B cell (primary cell): Measurements from ENCODE around the gene SP100. TPM values are rescaled to one million over a fixed set of nuclear protein-coding genes. Genes with fewer than 3 reads are reported as not detected.

ENCODE experiments used
- ATAC-seq: fragments of 200-7000 bp; cut with Tn5 transposase; one replicate; pipeline ENCODE4 v1.10.0; 2021; ENCODE audit warnings: low read depth, mild to moderate bottlenecking, moderate number of reproducible peaks, moderate library complexity
- CTCF ChIA-PET: fragments of 350-600 bp; sonication (Branson Sonifier 250); formaldehyde crosslinking; loops from one replicate; lab custom pipeline; 2021; ENCODE audit warnings: antibody characterized with exemption, inconsistent platforms; lab: Charles Lee
- POLR2A ChIA-PET: fragments of 350-600 bp; sonication (Branson Sonifier 250); formaldehyde crosslinking; loops from one replicate; lab custom pipeline; 2021; ENCODE audit warnings: antibody characterized with exemption; lab: Charles Lee
- DNase-seq: peaks from one replicate; pipeline ENCODE4 v3.0.0; 2013
- H2AFZ ChIP-seq: 2 replicates; pipeline ENCODE4 v1.6.1; 2012; ENCODE audit warnings: mild to moderate bottlenecking, low read depth, low read length; ENCODE audit not compliant: insufficient read depth, poor library complexity, severe bottlenecking
- H3K27ac ChIP-seq, 2 donors: 1 replicate in 1 of 2; 2 replicates in 1 of 2; pipeline ENCODE4 v1.5.1; 2012 to 2013; ENCODE audit warnings: low read length in 2 of 2, mild to moderate bottlenecking in 2 of 2, moderate library complexity in 1 of 2
- H3K27me3 ChIP-seq, 4 experiments: fragments of 200-600 bp in 1 of 4; sonication (generic) in 1 of 4; replicated peaks in 1 of 4; 1 replicate in 2 of 4; 2 replicates in 2 of 4; pipeline versions ENCODE4 v1.6.1 to v1.7.0; 2013 to 2016; ENCODE audit warnings: low read length in 3 of 4, mild to moderate bottlenecking in 2 of 4, mixed read lengths in 1 of 4, moderate library complexity in 1 of 4; ENCODE audit not compliant: insufficient read depth in 4 of 4, control insufficient read depth in 3 of 4; ENCODE audit errors: control extremely low read depth in 1 of 4
- H3K36me3 ChIP-seq, 2 experiments: replicated peaks in 1 of 2; 1 replicate in 1 of 2; 2 replicates in 1 of 2; pipeline versions ENCODE4 v1.6.1 to v1.7.1; 2013; ENCODE audit warnings: low read length in 1 of 2; ENCODE audit not compliant: insufficient read depth in 2 of 2, control insufficient read depth in 1 of 2; ENCODE audit errors: control extremely low read depth in 1 of 2, extremely low read depth in 1 of 2
- H3K4me1 ChIP-seq, 2 donors: fragments of 200-600 bp in 1 of 2; sonication (generic) in 1 of 2; 1 replicate in 1 of 2; 2 replicates in 1 of 2; pipeline versions ENCODE4 v1.5.1 to v1.6.1; 2013 to 2017; ENCODE audit warnings: low read length in 2 of 2; ENCODE audit not compliant: control insufficient read depth in 2 of 2, insufficient read depth in 2 of 2
- H3K4me2 ChIP-seq: replicated peaks from 2 replicates; pipeline ENCODE3; 2012; ENCODE audit warnings: mild to moderate bottlenecking, low read depth, low read length; ENCODE audit not compliant: poor library complexity, severe bottlenecking
- H3K4me3 ChIP-seq, 5 experiments: fragments of 200-600 bp in 1 of 5; sonication (generic) in 1 of 5; 1 replicate in 3 of 5; 2 replicates in 2 of 5; pipeline versions ENCODE4 v1.5.1 to v1.7.0; 2011 to 2016; ENCODE audit warnings: low read length in 4 of 5, mild to moderate bottlenecking in 4 of 5, low read depth in 2 of 5, control low read depth in 1 of 5, moderate library complexity in 1 of 5; ENCODE audit not compliant: insufficient read depth in 1 of 5; ENCODE audit errors: control extremely low read depth in 1 of 5, extremely low read depth in 1 of 5
- H3K79me2 ChIP-seq: fragments of 200-600 bp; sonication (generic); one replicate; pipeline ENCODE4 v1.6.0; 2016; ENCODE audit warnings: low read length; ENCODE audit not compliant: control insufficient read depth, insufficient read depth
- H3K9ac ChIP-seq: fragments of 200-600 bp; sonication (generic); 2 replicates; pipeline ENCODE4 v1.6.1; 2017; ENCODE audit warnings: mild to moderate bottlenecking, low read length, moderate library complexity
- H3K9me3 ChIP-seq, 3 donors: one replicate each; pipeline versions ENCODE4 v1.6.1 to v1.7.1; 2013; ENCODE audit warnings: low read length in 2 of 3; ENCODE audit not compliant: control insufficient read depth in 2 of 3, insufficient read depth in 1 of 3; ENCODE audit errors: control extremely low read depth in 1 of 3
- H4K20me1 ChIP-seq: 2 replicates; pipeline ENCODE4 v1.6.0; 2012; ENCODE audit warnings: mild to moderate bottlenecking, low read length; ENCODE audit not compliant: insufficient read depth, control insufficient read depth, poor library complexity, severe bottlenecking
- H3K27ac Mint-ChIP-seq: one replicate; pipeline ENCODE4 v1.8.0; 2021; ENCODE audit warnings: mixed read lengths
- H3K27me3 Mint-ChIP-seq: one replicate; pipeline ENCODE4 v1.8.0; 2021; ENCODE audit warnings: mixed read lengths
- H3K4me1 Mint-ChIP-seq: one replicate; pipeline ENCODE4 v1.8.0; 2021; ENCODE audit warnings: mixed read lengths
- H3K4me3 Mint-ChIP-seq: one replicate; pipeline ENCODE4 v1.8.0; 2021; ENCODE audit warnings: mixed read lengths
- H3K9me3 Mint-ChIP-seq: one replicate; pipeline ENCODE4 v1.8.0; 2022; ENCODE audit warnings: mixed read lengths; ENCODE audit not compliant: insufficient read depth
- EZH2 ChIP-seq: IDR thresholded peaks from 2 replicates; pipeline ENCODE4 v1.6.1; 2012; ENCODE audit warnings: borderline replicate concordance, low read depth, mild to moderate bottlenecking, moderate library complexity, low read length; ENCODE audit not compliant: insufficient read depth, poor library complexity, severe bottlenecking
- WGBS: methylation state at CpG from one replicate; pipeline ENCODE4 v1.1.5; 2013; ENCODE audit warnings: missing lambda C conversion rate; ENCODE audit not compliant: insufficient coverage; 5-methylcytosine and 5-hydroxymethylcytosine counted together
- intact Hi-C: fragments of 100-400 bp; cut with micrococcal nuclease; formaldehyde crosslinking; loops from one replicate; pipeline ENCODE4 v1.10.0; 2022
- polyA plus RNA-seq: library from polyadenylated mRNA; depleted of rRNA; stranded (reverse); fragments of >200 nt; gene quantifications from 2 replicates; pipeline ENCODE4 v1.2.3, GENCODE V29; 2012
- total RNA-seq, 2 donors: library from RNA; stranded (reverse); fragments of 120-200 nt in 1 of 2; gene quantifications; 1 replicate in 1 of 2; 2 replicates in 1 of 2; pipeline versions ENCODE4 v1.2.3 to v1.2.4, GENCODE V29; 2013 to 2022
- TF ChIP-seq, protein P1 (sequence below): fragments of 200-600 bp; IDR thresholded peaks from one replicate; pipeline ENCODE4 v1.8.0; 2022; ENCODE audit warnings: antibody characterized with exemption, mild to moderate bottlenecking

Gene SP100
- total and polyA plus RNA-seq, 2 donors (not counting 1 experiment from before 2014, with no cell fraction given): 209 to 554 TPM

DNA sequence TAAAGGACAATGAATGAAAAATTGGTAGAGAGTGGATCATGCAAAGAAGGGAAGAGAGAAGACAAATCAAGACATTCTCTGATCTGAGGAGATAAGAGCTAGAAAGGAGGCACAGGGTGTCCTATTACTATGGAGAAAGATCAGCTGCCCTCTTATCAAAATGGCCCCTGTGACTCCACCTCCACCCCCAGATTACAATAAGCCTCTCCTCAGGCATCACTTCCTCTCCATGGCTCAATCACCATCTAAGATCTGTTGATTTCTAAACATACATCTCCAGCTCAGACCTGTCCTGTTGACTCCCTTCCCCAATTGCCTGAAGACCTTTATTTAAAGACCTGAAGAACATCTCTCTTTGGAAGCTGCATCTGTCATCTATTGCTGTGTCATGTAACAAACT is 43.2 kb downstream of the SP100 start:
- H3K4me3 Mint-ChIP-seq: peak overlapping the region; percentile 9
- no peak overlapping the region for H3K4me2 ChIP-seq
- peaks cover 60% of the 10 kb centered on the region for H3K4me1 Mint-ChIP-seq
- peaks cover 27 to 49% of the 10 kb centered on the region in 2 donors for H3K4me1 ChIP-seq
- DNase-seq (no peak), ATAC-seq (no peak)
- peaks cover 2 to 8% (median 5%) of the 10 kb centered on the region in 3 donors for H3K9me3 ChIP-seq
- H3K9me3 Mint-ChIP-seq: peaks cover 4% of the 10 kb centered on the region
- no peaks in the 10 kb centered on the region for H4K20me1 ChIP-seq
- intact Hi-C loops: no loop called here
- H3K4me3 ChIP-seq: no peak overlapping the region
- peaks cover 8 to 92% of the 10 kb centered on the region in 2 experiments for H3K36me3 ChIP-seq
- H3K27me3 Mint-ChIP-seq: no peaks in the 10 kb centered on the region
- POLR2A ChIA-PET: no interaction called here
- peak overlapping the region in 1 of 2 donors; percentile 80 for H3K27ac ChIP-seq
- H3K27ac Mint-ChIP-seq: peak overlapping the region; percentile 53
- H3K27me3 ChIP-seq: no peaks in the 10 kb centered on the region
- CTCF ChIA-PET: interaction anchor here (1.1 kb wide), 1 partner anchor 39 kb away, joined by 3 read pairs; no protein-coding TSS in a partner anchor
- H3K79me2 ChIP-seq: peaks cover 83% of the 10 kb centered on the region
- H3K9ac ChIP-seq: no peak overlapping the region
- TF ChIP-seq EZH2: no peak
- TF ChIP-seq, protein P1, sequence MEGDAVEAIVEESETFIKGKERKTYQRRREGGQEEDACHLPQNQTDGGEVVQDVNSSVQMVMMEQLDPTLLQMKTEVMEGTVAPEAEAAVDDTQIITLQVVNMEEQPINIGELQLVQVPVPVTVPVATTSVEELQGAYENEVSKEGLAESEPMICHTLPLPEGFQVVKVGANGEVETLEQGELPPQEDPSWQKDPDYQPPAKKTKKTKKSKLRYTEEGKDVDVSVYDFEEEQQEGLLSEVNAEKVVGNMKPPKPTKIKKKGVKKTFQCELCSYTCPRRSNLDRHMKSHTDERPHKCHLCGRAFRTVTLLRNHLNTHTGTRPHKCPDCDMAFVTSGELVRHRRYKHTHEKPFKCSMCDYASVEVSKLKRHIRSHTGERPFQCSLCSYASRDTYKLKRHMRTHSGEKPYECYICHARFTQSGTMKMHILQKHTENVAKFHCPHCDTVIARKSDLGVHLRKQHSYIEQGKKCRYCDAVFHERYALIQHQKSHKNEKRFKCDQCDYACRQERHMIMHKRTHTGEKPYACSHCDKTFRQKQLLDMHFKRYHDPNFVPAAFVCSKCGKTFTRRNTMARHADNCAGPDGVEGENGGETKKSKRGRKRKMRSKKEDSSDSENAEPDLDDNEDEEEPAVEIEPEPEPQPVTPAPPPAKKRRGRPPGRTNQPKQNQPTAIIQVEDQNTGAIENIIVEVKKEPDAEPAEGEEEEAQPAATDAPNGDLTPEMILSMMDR: no peak
- H2AFZ ChIP-seq: no peak overlapping the region

DNA sequence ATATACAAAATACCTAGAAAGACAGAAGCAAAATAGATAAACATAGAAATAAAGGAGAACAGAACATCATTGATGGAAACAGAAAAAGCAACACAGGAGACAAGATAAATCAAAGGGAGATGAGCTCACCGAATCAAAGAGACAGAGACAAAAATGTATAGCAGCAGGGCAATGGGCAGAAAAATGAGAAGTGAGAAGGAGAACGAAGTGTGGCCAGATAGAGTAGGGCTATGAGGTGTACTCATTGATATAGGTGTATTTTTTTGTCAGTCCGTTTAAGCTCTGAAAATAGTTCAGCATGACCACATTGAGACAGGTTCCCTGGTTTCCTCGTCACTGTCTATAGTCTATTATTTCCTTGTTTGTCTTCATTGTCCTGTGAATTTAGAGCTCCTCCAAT is 55.1 kb downstream of the SP100 start:
- Mint-ChIP-seq H3K4me3 (peak overlapping the region; percentile 11), H3K4me1 (peaks cover 56% of the 10 kb centered on the region), H3K27ac (peak overlapping the region; percentile 86), H3K27me3 (no peaks in the 10 kb centered on the region), H3K9me3 (peaks cover 23% of the 10 kb centered on the region)
- Histone ChIP-seq H3K9me3 (peaks cover 5 to 16% (median 15%) of the 10 kb centered on the region in 3 donors), H2AFZ (no peak overlapping the region), H4K20me1 (no peaks in the 10 kb centered on the region), H3K27ac (peak overlapping the region; percentile 8 to 81), H3K27me3 (no peaks in the 10 kb centered on the region), H3K4me2 (peak overlapping the region; percentile 20), H3K4me1 (peaks cover 46 to 50% of the 10 kb centered on the region in 2 donors), H3K9ac (no peak overlapping the region), H3K36me3 (peaks cover 19 to 75% of the 10 kb centered on the region in 2 experiments), H3K4me3 (no peak overlapping the region), H3K79me2 (peaks cover 8% of the 10 kb centered on the region)
- no peak for TF ChIP-seq EZH2
- TF ChIP-seq, protein P1: no peak
- ChIA-PET POLR2A (interaction anchor here (0.5 to 1.7 kb wide), 7 partner anchors 9 to 306 kb away, joined by 3 to 6 read pairs (median 3); partner anchors contain the start of gene SP100), CTCF (interaction anchor here (0.8 to 1.8 kb wide), 7 partner anchors 15 to 268 kb away, joined by 3 to 10 read pairs (median 4); no protein-coding TSS in a partner anchor)
- peak; percentile 32 for ATAC-seq
- intact Hi-C loops: loop anchor here (2.0 to 5.0 kb wide), 2 partner anchors 14 to 34 kb away; no protein-coding TSS in a partner anchor
- WGBS: 0% methylated on average over 2 of the region's 4 CpGs
- DNase-seq: peak; percentile 46
